SK-N-SH treated with all-trans-retinoic acid at 6 μM for 48 hours (cell line): ENCODE results near the gene CARM1.

Experiments
- ATAC-seq: fragments of 200-7000 bp; cut with Tn5 transposase; 3 replicates; pipeline ENCODE4 v1.9.1; 2020; ENCODE audit warnings: mild to moderate bottlenecking, moderate library complexity
- ARNTL ChIP-seq: fragments of 450-650 bp; formaldehyde crosslinking; IDR thresholded peaks from 2 replicates; pipeline ENCODE4 v1.5.0; 2020; ENCODE audit warnings: low read depth, mild to moderate bottlenecking, moderate library complexity, borderline replicate concordance
- BACH2 ChIP-seq: fragments of 250-450 bp; sonication (Bioruptor Pico); IDR thresholded peaks from 2 replicates; pipeline ENCODE4 v1.9.0; 2021; ENCODE audit warnings: mild to moderate bottlenecking, borderline replicate concordance
- CREB5 ChIP-seq: fragments of 250-450 bp; sonication (Bioruptor Pico); IDR thresholded peaks from 2 replicates; pipeline ENCODE4 v1.5.1; 2020; ENCODE audit warnings: low read depth, mild to moderate bottlenecking, moderate library complexity
- CSDC2 ChIP-seq: fragments of 250-450 bp; sonication (Bioruptor Pico); IDR thresholded peaks from 2 replicates; pipeline ENCODE4 v1.5.0; 2020; ENCODE audit warnings: mild to moderate bottlenecking, moderate library complexity
- ESRRG ChIP-seq: fragments of 250-450 bp; sonication (Bioruptor Pico); IDR thresholded peaks from 2 replicates; pipeline ENCODE4 v1.6.1; 2021; ENCODE audit warnings: mild to moderate bottlenecking
- GLIS3 ChIP-seq: fragments of 250-450 bp; sonication (Bioruptor Pico); IDR thresholded peaks from 2 replicates; pipeline ENCODE4 v1.5.0; 2020; ENCODE audit warnings: mild to moderate bottlenecking, moderate library complexity
- ISL1 ChIP-seq: fragments of 250-450 bp; sonication (Bioruptor Pico); IDR thresholded peaks from 2 replicates; pipeline ENCODE4 v2.1.2; 2022; ENCODE audit warnings: mild to moderate bottlenecking, moderate library complexity
- OSR1 ChIP-seq: fragments of 250-450 bp; sonication (Bioruptor Pico); IDR thresholded peaks from 2 replicates; pipeline ENCODE4 v1.8.0; 2022; ENCODE audit warnings: moderate library complexity, mild to moderate bottlenecking, inconsistent platforms
- PPARA ChIP-seq: fragments of 250-450 bp; sonication (Bioruptor Pico); IDR thresholded peaks from 2 replicates; pipeline ENCODE4 v1.5.0; 2020; ENCODE audit warnings: mild to moderate bottlenecking, borderline replicate concordance
- RARB ChIP-seq: fragments of 250-450 bp; sonication (Bioruptor Pico); IDR thresholded peaks from 2 replicates; pipeline ENCODE4 v1.8.0; 2021; ENCODE audit warnings: mild to moderate bottlenecking, moderate library complexity
- TCF4 ChIP-seq: fragments of 250-450 bp; sonication (Bioruptor Pico); IDR thresholded peaks from 2 replicates; pipeline ENCODE4 v1.8.0; 2021; ENCODE audit warnings: mild to moderate bottlenecking, moderate library complexity, borderline replicate concordance
- TOX ChIP-seq: fragments of 250-450 bp; sonication (Bioruptor Pico); IDR thresholded peaks from 2 replicates; pipeline ENCODE4 v1.8.0; 2021; ENCODE audit warnings: mild to moderate bottlenecking, moderate library complexity, borderline replicate concordance
- ZC3H10 ChIP-seq: fragments of 250-450 bp; sonication (Bioruptor Pico); IDR thresholded peaks from 2 replicates; pipeline ENCODE4 v1.5.1; 2021; ENCODE audit warnings: mild to moderate bottlenecking, moderate library complexity
- ZFP3 ChIP-seq: fragments of 250-450 bp; sonication (Bioruptor Pico); IDR thresholded peaks from 2 replicates; pipeline ENCODE4 v1.5.0; 2020; ENCODE audit warnings: mild to moderate bottlenecking, moderate library complexity
- ZFP30 ChIP-seq: fragments of 450-650 bp; formaldehyde crosslinking; IDR thresholded peaks from 2 replicates; pipeline ENCODE4 v1.5.0; 2022; ENCODE audit warnings: mild to moderate bottlenecking, moderate library complexity
- ZNF565 ChIP-seq: fragments of 450-650 bp; formaldehyde crosslinking; conservative IDR thresholded peaks from 2 replicates; pipeline ENCODE4 v1.5.0; 2020; ENCODE audit warnings: low read depth, mild to moderate bottlenecking, moderate library complexity
- ZNF70 ChIP-seq: fragments of 450-650 bp; formaldehyde crosslinking; IDR thresholded peaks from 2 replicates; pipeline ENCODE4 v1.5.0; 2020; ENCODE audit warnings: mild to moderate bottlenecking, moderate library complexity
- ZNF8 ChIP-seq: fragments of 450-650 bp; formaldehyde crosslinking; IDR thresholded peaks from 2 replicates; pipeline ENCODE4 v1.5.0; 2020; ENCODE audit warnings: mild to moderate bottlenecking, moderate library complexity
- TF ChIP-seq, protein P1 (sequence below): fragments of 250-450 bp; sonication (Bioruptor Pico); IDR thresholded peaks from 2 replicates; pipeline ENCODE4 v1.8.0; 2021; ENCODE audit warnings: low read depth, mild to moderate bottlenecking, moderate library complexity, borderline replicate concordance
- TF ChIP-seq, protein P2 (sequence below): fragments of 250-450 bp; sonication (Bioruptor Pico); IDR thresholded peaks from 2 replicates; pipeline ENCODE4 v1.5.0; 2020; ENCODE audit warnings: mild to moderate bottlenecking, moderate library complexity
- TF ChIP-seq, protein P3 (sequence below): fragments of 250-450 bp; sonication (Bioruptor Pico); IDR thresholded peaks from 2 replicates; pipeline ENCODE4 v1.8.0; 2020; ENCODE audit warnings: mild to moderate bottlenecking, moderate library complexity, borderline replicate concordance

Gene CARM1

GRCh38 chr19:10960314-10961072 lies 89.1 kb downstream of the CARM1 start, which contains the start of gene SMARCA4 (continued):
- TF ChIP-seq ESRRG (CRISPR knock-in tag): no peak
- no peak for TF ChIP-seq TCF4 (CRISPR knock-in tag)
- TF ChIP-seq ISL1 (CRISPR knock-in tag): no peak
- peak; percentile 95 for TF ChIP-seq CSDC2
- no peak for TF ChIP-seq ZNF70 (CRISPR knock-in tag)
- peak; percentile 77; the same call in 1 of the 2 replicates for TF ChIP-seq OSR1 (CRISPR knock-in tag)

GRCh38 chr19:10961073-10961860 lies 89.9 kb downstream of the CARM1 start:
- TF ChIP-seq, protein P1, sequence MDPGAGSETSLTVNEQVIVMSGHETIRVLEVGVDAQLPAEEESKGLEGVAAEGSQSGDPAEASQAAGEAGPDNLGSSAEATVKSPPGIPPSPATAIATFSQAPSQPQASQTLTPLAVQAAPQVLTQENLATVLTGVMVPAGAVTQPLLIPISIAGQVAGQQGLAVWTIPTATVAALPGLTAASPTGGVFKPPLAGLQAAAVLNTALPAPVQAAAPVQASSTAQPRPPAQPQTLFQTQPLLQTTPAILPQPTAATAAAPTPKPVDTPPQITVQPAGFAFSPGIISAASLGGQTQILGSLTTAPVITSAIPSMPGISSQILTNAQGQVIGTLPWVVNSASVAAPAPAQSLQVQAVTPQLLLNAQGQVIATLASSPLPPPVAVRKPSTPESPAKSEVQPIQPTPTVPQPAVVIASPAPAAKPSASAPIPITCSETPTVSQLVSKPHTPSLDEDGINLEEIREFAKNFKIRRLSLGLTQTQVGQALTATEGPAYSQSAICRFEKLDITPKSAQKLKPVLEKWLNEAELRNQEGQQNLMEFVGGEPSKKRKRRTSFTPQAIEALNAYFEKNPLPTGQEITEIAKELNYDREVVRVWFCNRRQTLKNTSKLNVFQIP: no peak
- no peak for TF ChIP-seq CREB5 (CRISPR knock-in tag)
- TF ChIP-seq CSDC2: no peak
- no peak for TF ChIP-seq ESRRG (CRISPR knock-in tag)
- TF ChIP-seq, protein P2, sequence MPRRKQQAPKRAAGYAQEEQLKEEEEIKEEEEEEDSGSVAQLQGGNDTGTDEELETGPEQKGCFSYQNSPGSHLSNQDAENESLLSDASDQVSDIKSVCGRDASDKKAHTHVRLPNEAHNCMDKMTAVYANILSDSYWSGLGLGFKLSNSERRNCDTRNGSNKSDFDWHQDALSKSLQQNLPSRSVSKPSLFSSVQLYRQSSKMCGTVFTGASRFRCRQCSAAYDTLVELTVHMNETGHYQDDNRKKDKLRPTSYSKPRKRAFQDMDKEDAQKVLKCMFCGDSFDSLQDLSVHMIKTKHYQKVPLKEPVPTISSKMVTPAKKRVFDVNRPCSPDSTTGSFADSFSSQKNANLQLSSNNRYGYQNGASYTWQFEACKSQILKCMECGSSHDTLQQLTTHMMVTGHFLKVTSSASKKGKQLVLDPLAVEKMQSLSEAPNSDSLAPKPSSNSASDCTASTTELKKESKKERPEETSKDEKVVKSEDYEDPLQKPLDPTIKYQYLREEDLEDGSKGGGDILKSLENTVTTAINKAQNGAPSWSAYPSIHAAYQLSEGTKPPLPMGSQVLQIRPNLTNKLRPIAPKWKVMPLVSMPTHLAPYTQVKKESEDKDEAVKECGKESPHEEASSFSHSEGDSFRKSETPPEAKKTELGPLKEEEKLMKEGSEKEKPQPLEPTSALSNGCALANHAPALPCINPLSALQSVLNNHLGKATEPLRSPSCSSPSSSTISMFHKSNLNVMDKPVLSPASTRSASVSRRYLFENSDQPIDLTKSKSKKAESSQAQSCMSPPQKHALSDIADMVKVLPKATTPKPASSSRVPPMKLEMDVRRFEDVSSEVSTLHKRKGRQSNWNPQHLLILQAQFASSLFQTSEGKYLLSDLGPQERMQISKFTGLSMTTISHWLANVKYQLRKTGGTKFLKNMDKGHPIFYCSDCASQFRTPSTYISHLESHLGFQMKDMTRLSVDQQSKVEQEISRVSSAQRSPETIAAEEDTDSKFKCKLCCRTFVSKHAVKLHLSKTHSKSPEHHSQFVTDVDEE (CRISPR knock-in tag): no peak
- no peak for TF ChIP-seq GLIS3 (CRISPR knock-in tag)
- no peak for TF ChIP-seq OSR1 (CRISPR knock-in tag)
- TF ChIP-seq ARNTL: no peak

DNA sequence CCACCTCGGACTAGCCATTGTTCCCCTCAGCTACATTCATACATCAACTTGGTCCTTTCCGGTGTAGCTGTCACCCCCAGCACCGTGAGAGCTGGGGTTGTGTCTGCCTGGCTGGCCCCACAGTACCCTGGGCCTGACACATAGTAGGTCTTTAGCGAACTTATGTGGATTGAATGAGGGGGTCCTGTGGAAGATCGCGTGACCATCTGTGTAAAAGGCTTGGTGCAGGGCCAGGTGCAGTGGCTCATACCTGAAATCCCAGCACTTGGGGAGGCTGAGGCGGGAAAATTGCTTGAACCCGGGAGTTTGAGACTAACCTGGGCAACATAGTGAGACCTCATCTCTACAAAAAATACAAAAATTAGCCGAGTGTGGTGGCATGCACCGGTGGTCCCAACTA lies 91.5 kb downstream of the CARM1 start:
- no peak for ATAC-seq
- TF ChIP-seq ZC3H10 (no peak), ZFP30 (CRISPR knock-in tag) (no peak), ARNTL (no peak), PPARA (CRISPR knock-in tag) (no peak), RARB (CRISPR knock-in tag) (no peak)
- TF ChIP-seq, protein P1: no peak

More at GRCh38 chr19:10961073-10961860, 89.9 kb downstream of the CARM1 start:
- ATAC-seq: peak; percentile 31

DNA sequence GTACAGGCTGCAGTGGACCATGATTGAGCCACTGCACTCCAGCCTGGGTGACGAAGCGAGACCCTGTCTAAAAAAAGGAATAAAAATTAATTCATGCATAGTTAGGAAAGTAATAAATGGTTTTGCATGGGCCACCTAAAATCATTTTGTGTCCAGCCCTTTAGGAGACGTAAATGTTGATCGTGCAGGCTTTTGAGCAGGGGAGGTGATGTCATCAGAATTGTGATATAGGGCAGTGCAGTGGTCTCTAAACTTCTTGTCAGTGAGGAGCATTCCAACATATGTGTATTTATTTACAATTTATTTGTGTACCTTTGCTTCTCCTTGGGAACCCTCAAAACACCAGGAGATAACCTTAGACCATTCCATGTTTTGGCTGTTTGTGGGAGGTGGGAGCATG lies 92.5 kb downstream of the CARM1 start:
- no peak for ATAC-seq
- no peak for TF ChIP-seq TOX

DNA sequence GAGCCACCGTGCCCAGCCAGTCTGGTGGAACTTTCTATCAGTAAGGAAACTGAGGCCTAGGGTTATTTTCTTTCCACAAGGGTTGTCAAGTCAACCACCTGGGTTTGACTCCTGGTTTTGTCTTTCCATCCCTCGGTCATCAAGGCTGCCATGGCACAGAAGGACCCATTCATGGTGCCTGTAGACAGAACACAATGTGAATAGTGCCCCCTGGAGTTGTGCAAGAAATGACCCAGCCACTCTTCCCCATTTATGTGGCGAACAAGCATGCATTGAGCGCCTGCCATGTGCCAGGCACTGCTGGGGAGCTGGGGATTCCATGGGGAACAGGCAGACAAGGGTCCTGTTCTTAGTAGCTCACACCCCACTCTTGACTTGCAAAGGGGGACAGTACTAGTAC lies 93.5 kb downstream of the CARM1 start:
- no peak for ATAC-seq
- no peak for TF ChIP-seq ZNF565 (CRISPR knock-in tag)
- TF ChIP-seq OSR1 (CRISPR knock-in tag): no peak
- no peak for TF ChIP-seq ZC3H10
- TF ChIP-seq ZFP30 (CRISPR knock-in tag): no peak
- TF ChIP-seq CSDC2: no peak
- TF ChIP-seq ZNF8: no peak
- no peak for TF ChIP-seq CREB5 (CRISPR knock-in tag)
- no peak for TF ChIP-seq ARNTL
- TF ChIP-seq ZFP3 (CRISPR knock-in tag): no peak
- TF ChIP-seq TCF4 (CRISPR knock-in tag): no peak
- TF ChIP-seq RARB (CRISPR knock-in tag): no peak
- no peak for TF ChIP-seq BACH2
- TF ChIP-seq, protein P3, sequence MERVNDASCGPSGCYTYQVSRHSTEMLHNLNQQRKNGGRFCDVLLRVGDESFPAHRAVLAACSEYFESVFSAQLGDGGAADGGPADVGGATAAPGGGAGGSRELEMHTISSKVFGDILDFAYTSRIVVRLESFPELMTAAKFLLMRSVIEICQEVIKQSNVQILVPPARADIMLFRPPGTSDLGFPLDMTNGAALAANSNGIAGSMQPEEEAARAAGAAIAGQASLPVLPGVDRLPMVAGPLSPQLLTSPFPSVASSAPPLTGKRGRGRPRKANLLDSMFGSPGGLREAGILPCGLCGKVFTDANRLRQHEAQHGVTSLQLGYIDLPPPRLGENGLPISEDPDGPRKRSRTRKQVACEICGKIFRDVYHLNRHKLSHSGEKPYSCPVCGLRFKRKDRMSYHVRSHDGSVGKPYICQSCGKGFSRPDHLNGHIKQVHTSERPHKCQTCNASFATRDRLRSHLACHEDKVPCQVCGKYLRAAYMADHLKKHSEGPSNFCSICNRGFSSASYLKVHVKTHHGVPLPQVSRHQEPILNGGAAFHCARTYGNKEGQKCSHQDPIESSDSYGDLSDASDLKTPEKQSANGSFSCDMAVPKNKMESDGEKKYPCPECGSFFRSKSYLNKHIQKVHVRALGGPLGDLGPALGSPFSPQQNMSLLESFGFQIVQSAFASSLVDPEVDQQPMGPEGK (CRISPR knock-in tag): no peak
